GM21528 (cell line): Measurements from ENCODE around the gene PSMF1.
"Not testable (repeated sequence)": the region's sequence is repeated elsewhere in the genome, so short reads cannot be mapped to it uniquely, and the experiment has no call there.

Source experiments
- ATAC-seq: cut with Tn5 transposase; IDR thresholded peaks from one replicate; pipeline ENCODE4 v1.9.1; 2021; ENCODE audit warnings: mild to moderate bottlenecking, moderate library complexity; ENCODE audit not compliant: unreplicated experiment, low FRiP score

PSMF1 gene

DNA sequence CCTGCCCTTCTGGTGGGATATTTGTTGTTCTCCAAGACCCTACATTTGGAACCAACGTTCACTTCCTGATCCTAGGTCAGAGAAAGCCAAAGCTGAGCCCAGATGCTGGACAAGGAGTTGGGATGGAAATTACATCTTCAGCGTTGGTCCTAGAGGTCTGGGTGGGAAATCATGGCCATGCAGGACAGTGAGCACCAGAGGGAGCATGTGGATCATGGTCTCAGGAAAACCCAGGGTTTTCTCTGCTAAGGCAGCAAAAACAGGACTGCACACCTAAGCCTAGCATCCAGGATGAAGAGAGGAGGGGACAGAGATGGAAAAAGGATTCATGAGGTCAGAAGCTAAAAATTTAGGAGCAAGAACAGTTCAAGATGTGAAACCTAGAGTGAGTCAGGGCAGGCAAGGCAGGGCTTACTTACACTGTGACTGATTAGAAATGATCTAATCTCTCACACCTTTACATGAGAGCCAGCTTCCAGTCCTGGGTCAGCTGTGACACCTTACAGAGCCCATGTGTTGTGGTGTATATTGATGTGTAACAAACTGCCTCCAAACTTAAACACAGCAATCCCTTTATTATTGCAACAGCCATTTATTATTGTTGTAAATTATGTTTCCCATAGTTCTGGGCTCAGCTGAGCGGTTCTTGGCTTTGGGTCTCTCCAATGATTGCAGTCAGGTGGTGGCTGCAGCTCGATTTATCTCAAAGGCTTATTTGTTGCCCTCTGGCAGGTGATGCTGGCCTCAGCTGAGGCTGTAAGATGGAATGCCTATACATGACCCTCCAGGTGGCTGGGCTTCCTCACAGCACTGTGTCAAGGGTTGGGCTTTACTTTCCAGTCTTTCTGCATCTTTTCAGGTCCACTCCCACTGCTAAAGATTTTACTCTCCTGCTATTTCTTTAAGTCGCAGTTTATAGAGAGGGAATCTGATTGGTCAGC, 91.3 kb downstream of the PSMF1 start:
- no peak for ATAC-seq

DNA sequence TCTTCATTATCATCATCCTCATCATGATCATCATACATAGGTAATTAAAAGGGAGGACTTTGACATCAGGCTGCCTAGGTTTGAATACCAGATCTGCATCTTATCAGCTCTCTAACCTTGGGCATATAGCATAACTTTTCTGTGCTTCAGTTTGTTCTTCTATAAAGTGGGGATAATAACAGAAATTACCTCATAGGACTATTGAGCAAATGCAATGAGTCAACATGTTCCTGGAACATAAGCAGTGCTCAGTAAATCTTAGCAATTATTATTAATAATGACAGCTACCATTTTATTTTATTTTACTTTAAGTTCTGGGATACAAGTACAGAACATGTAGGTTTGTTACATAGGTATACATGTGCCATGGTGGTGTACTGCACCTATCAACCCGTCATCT, 92.1 kb downstream of the PSMF1 start:
- ATAC-seq, result no peak

DNA sequence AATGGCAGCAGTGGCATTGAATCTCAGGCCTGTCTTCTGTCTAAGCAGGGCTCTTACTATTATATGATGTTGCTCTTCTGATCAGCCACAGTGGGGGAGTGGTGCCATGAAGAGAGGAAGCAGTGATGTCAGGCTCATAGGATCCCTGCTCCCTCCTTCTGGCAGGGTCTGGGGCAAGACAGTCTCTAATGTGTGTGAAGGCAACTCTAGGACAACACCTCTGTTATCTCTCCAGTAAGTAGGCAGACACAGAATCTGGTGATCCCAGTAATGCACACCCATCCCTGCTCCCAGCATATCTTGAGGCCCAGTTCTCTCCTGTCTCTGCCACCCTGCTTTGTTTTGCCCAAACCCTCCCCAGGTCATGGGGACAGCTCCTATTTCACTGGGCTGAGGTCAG, 93.6 kb downstream of the PSMF1 start:
- ATAC-seq, result no peak

DNA sequence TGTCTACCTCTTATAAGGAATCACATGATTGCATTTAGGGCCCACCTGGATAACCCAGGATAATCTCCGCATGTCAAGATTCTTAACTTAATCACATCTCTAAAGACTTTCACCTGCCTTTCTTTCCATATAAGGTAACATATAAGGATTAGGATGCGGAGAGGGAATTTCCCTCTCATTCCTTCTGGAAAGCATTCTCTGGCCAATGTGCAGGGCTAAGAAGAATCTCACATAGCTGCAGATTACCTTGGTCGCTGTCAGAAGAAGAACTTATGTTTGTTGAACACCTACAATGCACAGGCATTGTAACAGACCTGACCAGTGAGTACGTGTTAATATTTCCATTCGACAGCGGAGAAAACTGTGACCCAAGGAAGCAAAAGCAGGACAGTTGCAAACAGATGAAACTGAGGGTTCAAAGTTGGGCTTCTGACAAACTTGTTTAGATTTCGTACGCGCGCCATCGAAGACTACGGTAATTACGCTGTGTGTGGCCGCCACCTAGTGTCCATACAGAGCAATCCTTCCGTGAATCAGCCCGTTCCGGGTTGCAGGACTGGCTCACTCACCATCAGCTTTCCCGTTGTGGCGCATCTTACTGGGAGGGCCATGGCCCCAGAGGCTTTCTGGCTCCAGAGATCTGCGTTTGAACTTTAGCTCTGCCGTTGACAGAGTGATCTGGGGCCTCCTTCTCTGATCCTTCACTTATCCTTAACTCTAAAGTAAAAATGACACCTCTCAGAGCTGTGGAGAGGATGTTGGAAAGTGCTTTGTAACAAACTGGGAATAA, 94.4 kb downstream of the PSMF1 start:
- ATAC-seq, result no peak

DNA sequence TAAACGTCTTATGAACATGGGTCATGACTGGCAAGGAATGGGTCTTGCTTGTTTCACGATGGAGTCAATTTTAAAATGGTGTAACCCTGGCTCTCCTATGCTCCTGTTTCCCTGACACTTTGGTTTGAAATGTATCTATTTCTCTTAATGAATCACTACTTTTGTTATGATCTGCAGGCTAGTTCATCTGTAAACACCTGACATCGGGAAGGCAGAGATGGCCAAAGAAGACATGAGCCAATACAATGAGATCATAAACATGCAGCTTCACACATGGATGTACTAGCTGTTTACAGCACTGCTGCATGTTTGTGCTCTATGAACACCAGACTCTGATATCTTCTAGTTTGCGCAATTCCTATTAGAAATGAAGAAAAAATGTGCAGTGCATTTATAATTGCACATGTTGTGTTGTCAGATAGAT, 96.4 kb downstream of the PSMF1 start:
- no peak for ATAC-seq

DNA sequence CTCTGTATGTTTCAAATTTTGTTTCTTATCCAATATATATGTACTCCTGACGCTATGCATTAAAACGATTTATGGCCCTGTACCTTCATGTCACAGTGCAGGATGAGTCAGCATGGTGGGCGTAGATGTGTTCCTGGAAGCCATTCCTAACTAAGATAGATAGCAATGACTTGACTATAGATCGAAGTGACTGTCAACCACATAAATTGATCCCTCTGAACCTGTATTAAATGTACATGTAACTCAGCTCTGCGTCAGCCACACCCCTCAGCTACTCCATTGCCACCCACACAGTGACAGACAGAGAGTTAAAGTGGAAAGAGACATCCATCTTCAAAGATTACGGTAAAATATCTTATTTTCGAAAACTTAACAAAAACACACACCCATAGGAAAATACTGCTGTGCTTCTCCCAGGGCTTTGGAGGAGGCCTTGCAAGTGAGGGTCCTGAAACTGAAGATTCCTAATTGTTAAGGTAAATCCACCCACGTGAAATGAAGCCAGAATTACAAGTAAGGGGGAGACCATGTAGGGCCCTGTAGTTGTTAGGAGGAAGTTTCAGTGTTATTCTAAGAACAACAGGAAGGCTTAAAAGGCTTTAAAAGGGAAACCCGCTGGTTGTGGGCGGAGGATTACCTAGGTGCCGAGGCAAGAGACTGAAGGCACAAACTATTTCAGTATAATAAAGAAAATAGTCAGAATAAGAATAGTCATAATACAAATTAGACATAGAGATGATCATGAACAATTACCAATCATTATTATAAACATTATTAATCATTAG, 97.2 kb downstream of the PSMF1 start:
- no peak for ATAC-seq

DNA sequence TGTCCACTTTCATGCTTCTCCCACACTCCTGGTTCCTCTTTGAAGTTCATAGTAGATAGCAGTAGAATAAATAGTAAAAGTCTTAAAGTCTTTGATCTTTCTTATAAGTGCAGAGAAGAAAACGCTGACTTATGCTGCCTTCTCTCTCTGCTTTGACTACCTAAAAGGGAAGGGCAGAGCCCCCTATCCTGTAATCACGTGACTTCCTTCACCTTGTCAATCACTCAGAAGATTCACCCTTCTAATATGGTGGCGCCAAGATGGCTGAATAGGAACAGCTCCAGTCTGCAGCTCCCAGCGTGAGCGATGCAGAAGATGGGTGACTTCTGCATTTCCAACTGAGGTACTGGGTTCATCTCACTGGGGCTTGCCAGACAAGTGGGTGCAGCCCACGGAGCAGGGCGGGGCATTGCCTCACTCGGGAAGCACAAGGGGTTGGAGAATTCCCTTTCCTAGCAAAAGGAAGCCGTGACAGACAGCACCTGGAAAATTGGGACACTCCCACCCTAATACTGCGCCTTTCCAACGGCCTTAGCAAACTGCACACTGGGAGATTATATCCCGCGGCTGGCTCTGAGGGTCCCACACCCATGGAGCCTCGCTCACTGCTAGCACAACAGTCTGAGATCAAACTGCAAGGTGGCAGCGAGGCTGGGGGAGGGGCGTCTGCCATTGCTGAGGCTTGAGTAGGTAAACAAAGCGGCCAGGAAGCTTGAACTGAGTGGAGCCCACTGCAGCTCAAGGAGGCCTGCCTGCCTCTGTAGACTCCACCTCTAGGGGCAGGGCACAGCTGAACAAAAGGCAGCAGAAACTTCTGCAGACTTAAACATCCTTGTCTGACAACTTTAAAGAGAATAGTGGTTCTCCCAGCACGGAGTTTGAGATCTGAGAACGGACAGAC, 98.4 kb downstream of the PSMF1 start:
- not testable (repeated sequence) for ATAC-seq
